Peyer's patch (tissue), 4 donors: ENCODE results near the gene LRRFIP1. TPM values are rescaled to one million over a fixed set of nuclear protein-coding genes. Genes with fewer than 3 reads are reported as not detected.

Experiments
- DNase-seq, 3 donors: peaks; one replicate each; pipeline ENCODE4 v3.0.0-alpha.2; 2017 to 2019
- H3K27ac ChIP-seq, 4 donors: fragments of 200-600 bp; sonication (generic); one replicate each; pipeline ENCODE4 v1.5.1; 2016 to 2019
- H3K27me3 ChIP-seq, 2 donors: fragments of 200-600 bp; sonication (generic); one replicate each; pipeline ENCODE4 v1.5.1; 2019
- H3K36me3 ChIP-seq, 3 donors: fragments of 200-600 bp; sonication (generic); one replicate each; pipeline ENCODE4 v1.5.1; 2016 to 2019
- H3K4me1 ChIP-seq, 4 donors: fragments of 200-600 bp; sonication (generic); one replicate each; pipeline ENCODE4 v1.5.1; 2016 to 2019
- H3K4me3 ChIP-seq, 4 donors: fragments of 200-600 bp; sonication (generic); 1 replicate in 3 of 4; 2 replicates in 1 of 4; pipeline ENCODE4 v1.5.1; 2016 to 2019; ENCODE audit warnings: mild to moderate bottlenecking in 1 of 4
- H3K9me3 ChIP-seq, 4 donors: fragments of 200-600 bp; sonication (generic); one replicate each; pipeline ENCODE4 v1.5.1; 2016 to 2019; ENCODE audit warnings: mild to moderate bottlenecking in 1 of 4
- CTCF ChIP-seq, 6 experiments: fragments of 450-650 bp in 4 of 6; fragments of 200-600 bp in 2 of 6; sonication (generic) in 1 of 6; IDR thresholded peaks; one replicate each; pipeline ENCODE4 v1.5.1; 2017 to 2019; ENCODE audit warnings: antibody characterized with exemption in 6 of 6, mild to moderate bottlenecking in 3 of 6, moderate library complexity in 1 of 6
- POLR2A ChIP-seq, 2 donors: fragments of 450-650 bp; IDR thresholded peaks; one replicate each; pipeline ENCODE4 v1.5.1; 2017; ENCODE audit warnings: antibody characterized with exemption in 2 of 2, mild to moderate bottlenecking in 2 of 2, moderate library complexity in 2 of 2
- total RNA-seq, 4 donors: library from RNA; depleted of rRNA; stranded (reverse); fragments of >200 nt; gene quantifications; one replicate each; pipeline ENCODE4 v1.1.0, GENCODE V29; 2016

LRRFIP1 gene
- total RNA-seq, 4 donors from 2014 or later = 114 to 182 (median 135) TPM

GRCh38 chr2:237701859-237702390 lies 74.5 kb downstream of the LRRFIP1 start:
- no peaks in the 10 kb centered on the region for H3K27me3 ChIP-seq
- TF ChIP-seq POLR2A (IDR thresholded peaks at IDR 0.05) (no peak), CTCF (IDR thresholded peaks at IDR 0.05) (no peak)
- peak overlapping the region; percentile 23 to 99 (median 70) for H3K27ac ChIP-seq
- H3K9me3 ChIP-seq = no peaks in the 10 kb centered on the region
- H3K4me3 ChIP-seq = no peak overlapping the region
- DNase-seq = peak in 1 of 3 donors; percentile 43
- H3K36me3 ChIP-seq = no peaks in the 10 kb centered on the region
- H3K4me1 ChIP-seq = peaks cover 14 to 86% (median 47%) of the 10 kb centered on the region in 4 donors

- peak overlapping the region; percentile 23 to 99 (median 70) for H3K27ac ChIP-seq
- H3K4me3 ChIP-seq = peak overlapping the region in 1 of 4 donors; percentile 8
- no peaks in the 10 kb centered on the region for H3K27me3 ChIP-seq
- H3K9me3 ChIP-seq = no peaks in the 10 kb centered on the region
- DNase-seq = peak in 2 of 3 donors; percentile 63 to 77
- no peaks in the 10 kb centered on the region for H3K36me3 ChIP-seq
- TF ChIP-seq POLR2A (IDR thresholded peaks at IDR 0.05) (no peak), CTCF (IDR thresholded peaks at IDR 0.05) (peak in 1 of 6 experiments; percentile 7)
- peaks cover 14 to 86% (median 43%) of the 10 kb centered on the region in 4 donors for H3K4me1 ChIP-seq
Measured at GRCh38 chr2:237702441-237703391, 75.3 kb downstream of the LRRFIP1 start.

GRCh38 chr2:237704501-237705434 lies 77.4 kb downstream of the LRRFIP1 start:
- Histone ChIP-seq H3K9me3 (no peaks in the 10 kb centered on the region), H3K27ac (peak overlapping the region in 2 of 4 donors; percentile 62 to 99), H3K27me3 (no peaks in the 10 kb centered on the region), H3K36me3 (peaks cover 0 to 2% (median 0%) of the 10 kb centered on the region in 3 donors), H3K4me3 (no peak overlapping the region), H3K4me1 (peaks cover 14 to 74% (median 40%) of the 10 kb centered on the region in 4 donors)
- TF ChIP-seq POLR2A (IDR thresholded peaks at IDR 0.05) = no peak
- no peak for TF ChIP-seq CTCF (IDR thresholded peaks at IDR 0.05)
- peak in 1 of 3 donors; percentile 50 for DNase-seq

- H3K9me3 ChIP-seq = no peaks in the 10 kb centered on the region
- peaks cover 14 to 59% (median 28%) of the 10 kb centered on the region in 4 donors for H3K4me1 ChIP-seq
- peak in 2 of 3 donors; percentile 0 to 17 for DNase-seq
- no peaks in the 10 kb centered on the region for H3K27me3 ChIP-seq
- no peak overlapping the region for H3K4me3 ChIP-seq
- peaks cover 0 to 12% (median 0%) of the 10 kb centered on the region in 3 donors for H3K36me3 ChIP-seq
- TF ChIP-seq POLR2A (IDR thresholded peaks at IDR 0.05) = no peak
- TF ChIP-seq CTCF (IDR thresholded peaks at IDR 0.05) = no peak
- H3K27ac ChIP-seq = peak overlapping the region in 1 of 4 donors; percentile 99
Measured at GRCh38 chr2:237706257-237706656, 78.9 kb downstream of the LRRFIP1 start.

- TF ChIP-seq POLR2A (IDR thresholded peaks at IDR 0.05) = no peak
- no peak for TF ChIP-seq CTCF (IDR thresholded peaks at IDR 0.05)
- DNase-seq = no peak
- Histone ChIP-seq H3K27me3 (no peaks in the 10 kb centered on the region), H3K27ac (peak overlapping the region in 3 of 4 donors; percentile 21 to 68 (median 55)), H3K4me3 (no peak overlapping the region), H3K9me3 (no peaks in the 10 kb centered on the region), H3K4me1 (peaks cover 5 to 41% (median 14%) of the 10 kb centered on the region in 4 donors), H3K36me3 (peaks cover 0 to 20% (median 0%) of the 10 kb centered on the region in 3 donors)
Measured at GRCh38 chr2:237708065-237708398, 80.6 kb downstream of the LRRFIP1 start.
